K562 (cell line): ENCODE measurements around the gene MAB21L4.

ENCODE experiments used
- BRD9 ChIP-seq: fragments of 450-650 bp; IDR thresholded peaks from 2 replicates; pipeline ENCODE4 v1.6.1; 2018; ENCODE audit warnings: low read depth; ENCODE audit not compliant: partially characterized antibody
- BRF1 ChIP-seq: IDR thresholded peaks from 3 replicates; pipeline ENCODE4 v1.6.1; 2011; ENCODE audit warnings: borderline replicate concordance, mild to moderate bottlenecking; ENCODE audit not compliant: insufficient read length; ENCODE audit errors: extremely low read depth
- E4F1 ChIP-seq: fragments of 250-450 bp; sonication (Bioruptor Pico); IDR thresholded peaks from 2 replicates; pipeline ENCODE4 v1.5.0; 2021; ENCODE audit warnings: mild to moderate bottlenecking, borderline replicate concordance
- FOXK2 ChIP-seq, 2 experiments: fragments of 450-650 bp; IDR thresholded peaks in 1 of 2; conservative IDR thresholded peaks in 1 of 2; 2 replicates each; pipeline ENCODE4 v1.6.1; 2016; ENCODE audit warnings: low read depth in 2 of 2, mild to moderate bottlenecking in 1 of 2
- ZBTB33 ChIP-seq: sonication (generic); formaldehyde crosslinking; IDR thresholded peaks from 2 replicates; pipeline ENCODE4 v1.8.1; 2023; ENCODE audit warnings: mild to moderate bottlenecking, missing genetic modification reagents
- ZNF232 ChIP-seq: sonication (generic); formaldehyde crosslinking; IDR thresholded peaks from 2 replicates; pipeline ENCODE4 v1.8.0; 2022; ENCODE audit warnings: mild to moderate bottlenecking, missing genetic modification reagents
- ZNF431 ChIP-seq: sonication (generic); formaldehyde crosslinking; IDR thresholded peaks from 2 replicates; pipeline ENCODE4 v1.8.0; 2022; ENCODE audit warnings: mild to moderate bottlenecking, missing genetic modification reagents
- TF ChIP-seq, protein P1 (sequence below), 3 experiments: IDR thresholded peaks in 2 of 3; conservative IDR thresholded peaks in 1 of 3; 2 replicates each; pipeline ENCODE4 v1.5.1; 2011 to 2012; ENCODE audit warnings: low read length in 3 of 3, mild to moderate bottlenecking in 3 of 3, control low read depth in 2 of 3, improper control_type of control experiment in 1 of 3, inconsistent platforms in 1 of 3, low read depth in 1 of 3, mixed read lengths in 1 of 3, moderate library complexity in 1 of 3; ENCODE audit not compliant: insufficient read depth in 2 of 3

DNA sequence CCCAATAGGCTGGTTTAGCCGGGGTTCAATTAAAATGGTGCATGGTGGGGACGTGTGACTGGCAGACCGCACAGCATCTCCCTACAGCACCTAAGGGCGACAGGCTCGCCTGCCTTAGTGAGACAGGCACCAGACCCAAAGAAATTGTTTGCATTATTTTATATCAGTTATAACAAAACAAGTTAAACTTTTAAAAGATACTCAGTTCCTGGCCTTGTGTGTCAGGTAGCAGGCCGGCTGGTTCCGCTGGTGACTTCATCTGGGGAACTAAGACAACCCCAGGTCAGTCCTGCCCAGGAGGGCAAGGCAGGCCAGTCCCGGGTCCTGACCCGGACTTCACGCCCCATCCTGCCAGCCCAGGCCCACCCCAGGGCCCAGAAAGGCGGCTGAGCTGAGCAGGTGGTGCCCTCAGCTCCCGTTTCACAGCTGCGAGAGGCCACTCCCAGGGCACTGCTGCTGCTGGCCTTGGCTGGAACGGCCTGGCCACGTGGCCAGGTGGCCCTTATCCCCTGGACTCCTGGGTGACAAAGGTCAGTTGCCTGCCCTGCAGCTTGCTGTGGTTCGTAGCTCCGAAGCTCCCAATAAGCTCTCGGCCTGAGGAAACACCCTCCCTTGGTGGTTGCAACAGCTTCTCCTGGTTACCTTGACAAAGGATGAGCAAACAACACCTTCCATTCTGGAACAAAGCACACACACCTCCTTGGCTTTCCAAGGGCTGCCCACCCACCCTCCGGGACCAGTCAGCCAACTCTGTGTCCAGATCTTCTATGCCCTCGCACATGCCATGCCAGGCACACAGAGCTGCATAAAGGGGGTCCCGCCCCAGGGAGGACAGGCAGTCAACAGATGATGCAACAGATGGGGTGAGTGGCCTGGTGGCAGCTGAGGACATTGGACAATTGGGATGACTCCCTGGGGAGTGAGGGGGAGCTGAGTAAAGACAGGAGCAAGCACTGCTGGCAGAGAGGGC is 38.6 kb downstream of the MAB21L4 start:
- TF ChIP-seq BRF1 (no peak), ZNF232 (CRISPR knock-in tag) (no peak), ZNF431 (CRISPR knock-in tag) (no peak), ZBTB33 (CRISPR knock-in tag) (no peak), E4F1 (no peak), BRD9 (no peak), FOXK2 (conservative IDR thresholded peaks at IDR 0.05 in 1 of 2, IDR thresholded peaks at IDR 0.05 in 1 of 2; ENCODE audit: low read depth in 2 of 2) (no peak)
- TF ChIP-seq, protein P1, sequence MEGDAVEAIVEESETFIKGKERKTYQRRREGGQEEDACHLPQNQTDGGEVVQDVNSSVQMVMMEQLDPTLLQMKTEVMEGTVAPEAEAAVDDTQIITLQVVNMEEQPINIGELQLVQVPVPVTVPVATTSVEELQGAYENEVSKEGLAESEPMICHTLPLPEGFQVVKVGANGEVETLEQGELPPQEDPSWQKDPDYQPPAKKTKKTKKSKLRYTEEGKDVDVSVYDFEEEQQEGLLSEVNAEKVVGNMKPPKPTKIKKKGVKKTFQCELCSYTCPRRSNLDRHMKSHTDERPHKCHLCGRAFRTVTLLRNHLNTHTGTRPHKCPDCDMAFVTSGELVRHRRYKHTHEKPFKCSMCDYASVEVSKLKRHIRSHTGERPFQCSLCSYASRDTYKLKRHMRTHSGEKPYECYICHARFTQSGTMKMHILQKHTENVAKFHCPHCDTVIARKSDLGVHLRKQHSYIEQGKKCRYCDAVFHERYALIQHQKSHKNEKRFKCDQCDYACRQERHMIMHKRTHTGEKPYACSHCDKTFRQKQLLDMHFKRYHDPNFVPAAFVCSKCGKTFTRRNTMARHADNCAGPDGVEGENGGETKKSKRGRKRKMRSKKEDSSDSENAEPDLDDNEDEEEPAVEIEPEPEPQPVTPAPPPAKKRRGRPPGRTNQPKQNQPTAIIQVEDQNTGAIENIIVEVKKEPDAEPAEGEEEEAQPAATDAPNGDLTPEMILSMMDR (IDR thresholded peaks at IDR 0.05 in 2 of 3, conservative IDR thresholded peaks at IDR 0.05 in 1 of 3; ENCODE audit: insufficient read depth in 2 of 3, low read depth in 1 of 3, low read length in 3 of 3) = no peak
